GM20431 (cell line): ENCODE measurements around the gene USP13.
"Not testable (repeated sequence)": the region's sequence is repeated elsewhere in the genome, so short reads cannot be mapped to it uniquely, and the experiment has no call there.

Source experiments
- in situ Hi-C: fragments of 300-500 bp; cut with MseI, MboI; formaldehyde crosslinking; loops from one replicate; pipeline ENCODE4 v1.15.0; 2020; ENCODE audit warnings: low sequenced_read_pairs; ENCODE audit not compliant: unreplicated experiment

Gene USP13

GRCh38 chr3:179655236-179655635 lies 2.4 kb downstream of the USP13 start:
- in situ Hi-C loops = no loop called here

- in situ Hi-C loops = no loop called here
Measured at GRCh38 chr3:179658606-179659005, 5.8 kb downstream of the USP13 start.

GRCh38 chr3:179660872-179661271 lies 8.0 kb downstream of the USP13 start:
- in situ Hi-C loops = no loop called here

- in situ Hi-C loops = no loop called here
Measured at GRCh38 chr3:179661777-179662176, 8.9 kb downstream of the USP13 start.

- in situ Hi-C loops = no loop called here
Measured at GRCh38 chr3:179663093-179663492, 10.3 kb downstream of the USP13 start.

- in situ Hi-C loops = no loop called here
Measured at GRCh38 chr3:179666030-179666429, 13.2 kb downstream of the USP13 start.

- in situ Hi-C loops = no loop called here
Measured at GRCh38 chr3:179666436-179667035, 13.7 kb downstream of the USP13 start.

- in situ Hi-C loops = no loop called here
Measured at GRCh38 chr3:179668429-179668828, 15.6 kb downstream of the USP13 start.

GRCh38 chr3:179670311-179670710 lies 17.5 kb downstream of the USP13 start:
- in situ Hi-C loops = no loop called here

- in situ Hi-C loops = no loop called here
Measured at GRCh38 chr3:179671309-179671708, 18.5 kb downstream of the USP13 start.

GRCh38 chr3:179671747-179672242 lies 19.0 kb downstream of the USP13 start:
- in situ Hi-C loops = no loop called here

- in situ Hi-C loops = no loop called here
Measured at GRCh38 chr3:179672918-179673317, 20.1 kb downstream of the USP13 start.

GRCh38 chr3:179673523-179673922 lies 20.7 kb downstream of the USP13 start:
- in situ Hi-C loops = no loop called here

GRCh38 chr3:179676081-179676480 lies 23.2 kb downstream of the USP13 start:
- in situ Hi-C loops = no loop called here

GRCh38 chr3:179677884-179678283 lies 25.0 kb downstream of the USP13 start:
- in situ Hi-C loops = no loop called here

- in situ Hi-C loops = no loop called here
Measured at GRCh38 chr3:179681492-179682263, 28.8 kb downstream of the USP13 start.

GRCh38 chr3:179682426-179683080 lies 29.7 kb downstream of the USP13 start:
- in situ Hi-C loops = no loop called here

GRCh38 chr3:179683286-179683685 lies 30.4 kb downstream of the USP13 start:
- in situ Hi-C loops = not testable (repeated sequence)

- in situ Hi-C loops = no loop called here
Measured at GRCh38 chr3:179687967-179688535, 35.2 kb downstream of the USP13 start.

GRCh38 chr3:179688850-179689249 lies 36.0 kb downstream of the USP13 start:
- in situ Hi-C loops = no loop called here

- in situ Hi-C loops = no loop called here
Measured at GRCh38 chr3:179694731-179695130, 41.9 kb downstream of the USP13 start.
